Glomerular visceral epithelial cell (primary cell): ENCODE data around the gene TMEM231.
"Not testable (repeated sequence)": the region's sequence is repeated elsewhere in the genome, so short reads cannot be mapped to it uniquely, and the experiment has no call there.

Source experiments
- DNase-seq: peaks from one replicate; pipeline ENCODE4 v3.0.0-alpha.2; 2016; ENCODE audit errors: extremely low spot score

TMEM231 gene

DNA sequence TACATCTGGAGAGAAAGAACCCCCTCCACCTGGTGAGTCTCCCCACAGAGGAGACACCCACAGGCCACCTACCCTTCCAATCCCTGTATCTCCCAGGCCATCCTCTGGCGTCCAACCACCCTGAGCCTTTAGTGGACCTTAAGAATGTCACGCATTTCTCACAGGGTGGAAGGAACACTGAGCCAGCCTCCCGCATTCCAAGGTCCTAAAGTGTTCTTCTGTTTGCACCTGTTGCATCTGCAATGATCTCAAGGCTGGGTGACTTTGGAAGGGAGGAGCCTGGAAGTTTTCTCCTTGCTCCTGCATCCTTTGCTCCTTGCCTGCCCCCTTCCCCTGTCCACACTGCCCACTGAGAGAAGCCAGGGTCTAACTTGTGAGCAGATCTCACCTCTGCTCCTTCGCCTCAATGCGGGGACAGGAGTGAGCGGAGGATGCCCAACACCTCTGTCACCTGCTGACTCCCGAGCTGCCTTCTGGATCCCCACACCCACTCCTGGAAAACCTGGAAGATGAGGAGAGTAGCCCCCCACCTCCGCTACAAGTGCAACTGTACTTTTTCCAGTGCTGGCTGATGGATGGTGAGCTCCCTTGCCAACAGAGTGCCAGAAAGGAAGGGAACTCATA is 23.8 kb downstream of the TMEM231 start:
- DNase-seq: no peak

DNA sequence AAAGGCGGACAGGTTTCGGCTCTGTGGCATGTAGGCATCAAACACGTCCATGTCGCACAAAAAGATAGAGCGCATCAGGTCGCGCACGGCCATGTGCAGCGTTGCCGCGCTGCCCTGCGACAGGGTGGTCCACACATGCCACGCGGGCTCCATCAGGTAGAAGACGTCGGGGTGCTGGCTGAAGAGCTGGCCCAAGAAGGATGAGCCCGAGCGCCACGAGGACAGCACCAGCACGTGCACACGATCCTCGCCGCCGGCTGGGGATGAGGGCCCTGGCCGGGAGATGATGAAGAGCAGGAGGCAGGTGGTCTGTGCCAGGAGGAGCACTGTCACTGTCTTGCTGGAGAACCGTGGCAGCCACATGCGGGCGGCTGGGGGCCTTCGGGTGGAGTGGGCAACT is 26.1 kb downstream of the TMEM231 start:
- DNase-seq: no peak

DNA sequence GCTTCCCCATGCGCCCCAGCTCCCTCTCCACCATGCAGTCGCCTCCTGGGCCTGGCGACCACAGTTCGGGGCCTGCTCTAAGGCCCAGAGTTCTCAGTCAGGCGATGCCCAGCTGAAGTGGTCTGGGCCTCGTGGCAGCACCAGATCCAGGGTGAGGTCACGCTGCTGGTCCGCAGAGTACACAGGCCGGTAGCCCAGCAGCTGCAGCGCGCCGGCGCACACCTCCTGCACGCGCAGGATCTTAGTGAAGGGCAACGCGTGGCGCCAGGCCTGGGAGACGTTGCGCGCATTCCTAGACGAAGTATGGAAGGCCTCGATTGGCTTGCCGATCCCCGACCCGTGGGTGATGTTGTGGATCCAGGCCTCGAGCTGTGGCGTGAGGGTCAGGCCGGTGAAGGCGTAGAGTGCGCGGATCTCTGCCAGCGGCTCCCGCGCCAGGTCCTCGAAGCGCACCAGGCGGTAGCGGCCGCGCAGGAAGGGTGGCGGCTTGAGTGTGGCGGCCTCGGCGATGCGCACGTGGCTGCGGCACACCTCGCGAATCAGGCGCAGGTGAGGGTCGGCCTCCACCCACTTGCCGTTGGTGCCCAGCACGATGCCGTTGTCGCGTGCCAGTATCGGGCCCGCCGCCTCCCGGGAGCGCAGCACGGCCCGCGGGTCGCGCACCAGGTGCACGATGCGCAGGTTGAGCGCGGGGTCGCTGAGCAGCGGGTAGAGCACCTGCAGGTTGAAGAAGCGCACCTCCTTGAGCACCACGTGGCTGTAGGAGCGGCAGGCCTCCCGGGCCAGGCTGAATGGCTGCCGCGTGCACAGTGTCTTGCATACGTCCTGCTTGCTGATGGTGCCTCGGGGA is 26.8 kb downstream of the TMEM231 start:
- DNase-seq: no peak

DNA sequence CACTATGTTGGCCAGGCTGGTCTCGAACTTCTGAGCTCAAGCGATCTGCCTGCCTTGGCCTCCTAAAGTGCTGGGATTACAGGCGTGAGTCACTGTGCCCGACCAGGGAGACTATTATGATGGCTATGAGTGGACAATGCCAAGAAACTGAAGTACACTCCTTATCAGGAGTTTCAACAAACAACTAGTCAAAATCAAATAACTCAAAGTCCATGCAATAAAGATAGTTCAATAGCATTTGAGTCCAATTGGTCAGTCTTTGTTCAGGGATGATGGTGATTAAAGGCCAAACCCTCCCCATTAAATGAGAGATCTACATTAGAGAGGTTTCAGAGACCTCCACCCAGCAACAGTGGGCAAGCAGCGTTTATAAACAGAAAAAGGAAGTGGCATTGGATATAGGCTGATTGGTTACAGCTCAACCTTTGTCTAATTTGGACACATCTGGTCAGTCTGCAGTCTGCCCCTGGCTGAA is 28.2 kb downstream of the TMEM231 start:
- DNase-seq: no peak

DNA sequence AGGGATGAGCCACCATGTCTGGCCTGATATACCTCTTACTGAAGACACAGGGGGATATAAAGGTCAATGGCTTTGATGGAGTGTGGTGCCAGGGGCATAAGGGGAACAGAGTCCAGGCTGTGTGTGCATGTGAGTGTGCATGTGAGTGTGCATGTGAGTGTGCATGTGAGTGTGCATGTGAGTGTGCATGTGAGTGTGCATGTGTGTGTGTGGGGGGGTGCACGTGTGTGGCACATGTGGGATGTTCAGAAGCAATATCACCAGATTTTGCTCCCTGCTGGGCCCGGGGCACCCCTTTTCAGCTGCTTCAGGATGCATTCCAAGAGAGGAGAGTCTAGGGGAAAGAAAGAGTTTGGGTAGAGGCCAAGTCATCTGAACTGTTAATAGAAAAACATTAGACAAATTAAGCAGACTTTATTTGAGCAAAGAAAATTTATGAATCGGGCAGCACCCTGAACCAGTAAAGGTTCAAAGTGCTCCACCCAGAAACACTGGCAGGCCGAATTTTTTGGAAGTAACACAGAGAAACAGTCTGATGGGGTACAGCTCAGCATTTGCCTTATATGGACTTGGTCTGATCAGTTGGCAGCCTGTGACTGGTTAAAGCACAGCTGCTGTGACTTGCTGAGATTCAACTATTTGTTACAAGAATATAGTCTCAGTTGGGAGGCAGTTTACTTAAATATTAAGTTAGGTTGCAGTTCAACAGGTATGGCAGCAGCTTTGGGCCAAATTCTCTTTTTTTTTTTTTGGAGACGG is 29.8 kb downstream of the TMEM231 start:
- no peak for DNase-seq

DNA sequence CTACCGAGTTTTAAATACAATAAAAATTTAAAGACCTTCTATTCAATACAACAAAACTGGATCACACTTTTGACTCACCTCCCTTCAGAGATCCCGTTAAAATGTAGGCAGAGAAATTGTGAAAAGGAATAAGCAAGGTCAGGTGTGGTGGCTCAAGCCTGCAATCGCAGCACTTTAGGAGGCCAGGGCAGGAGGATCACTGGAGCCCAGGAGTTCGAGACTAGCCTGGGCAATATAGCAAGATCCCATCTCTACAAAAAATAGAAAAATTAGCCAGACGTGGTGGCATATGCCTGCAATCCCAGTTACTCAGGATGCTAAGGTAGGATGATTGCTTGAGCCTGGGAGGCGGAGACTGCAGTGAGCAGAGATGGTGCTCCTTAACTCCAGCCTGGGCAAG is 36.9 kb downstream of the TMEM231 start:
- DNase-seq: no peak

DNA sequence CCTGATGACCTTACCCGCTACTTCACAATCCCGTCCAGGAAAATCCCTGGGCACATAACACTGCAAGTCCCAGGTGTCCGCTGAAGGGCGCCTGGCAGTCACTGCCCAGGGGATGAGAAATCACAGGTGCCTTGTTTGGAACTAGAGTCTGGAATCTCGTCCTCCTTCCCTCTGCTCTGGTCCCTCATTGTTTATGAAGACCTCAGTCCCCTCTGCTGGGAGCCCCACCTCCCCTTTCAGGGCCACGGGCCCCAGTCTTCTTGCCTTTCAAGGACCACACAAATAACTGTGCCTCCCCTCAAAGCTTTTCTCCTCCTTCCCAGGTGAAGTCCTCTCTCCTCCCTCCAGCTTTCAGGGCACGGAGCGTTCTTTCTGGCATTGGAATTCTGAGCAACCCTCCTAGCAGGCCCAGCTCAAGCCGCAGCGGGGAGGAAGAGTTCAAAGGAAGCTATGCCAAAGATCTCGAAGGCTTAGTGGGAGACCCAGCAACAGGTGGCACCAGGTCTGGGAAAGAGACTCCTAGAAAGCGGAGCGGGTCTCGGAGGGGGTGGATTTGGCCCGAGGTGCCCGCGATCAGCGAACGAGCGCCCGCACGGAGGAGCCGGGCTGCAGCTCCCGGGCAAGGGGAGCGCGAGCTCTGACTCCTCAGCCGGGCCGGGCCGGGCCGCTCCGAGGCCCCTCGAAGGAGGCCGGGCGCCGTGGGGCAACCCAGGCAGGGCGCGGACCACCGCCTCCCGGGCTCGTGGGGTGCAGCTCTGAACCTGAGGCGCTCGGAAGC is 39.7 kb downstream of the TMEM231 start:
- peak; percentile 24 for DNase-seq

DNA sequence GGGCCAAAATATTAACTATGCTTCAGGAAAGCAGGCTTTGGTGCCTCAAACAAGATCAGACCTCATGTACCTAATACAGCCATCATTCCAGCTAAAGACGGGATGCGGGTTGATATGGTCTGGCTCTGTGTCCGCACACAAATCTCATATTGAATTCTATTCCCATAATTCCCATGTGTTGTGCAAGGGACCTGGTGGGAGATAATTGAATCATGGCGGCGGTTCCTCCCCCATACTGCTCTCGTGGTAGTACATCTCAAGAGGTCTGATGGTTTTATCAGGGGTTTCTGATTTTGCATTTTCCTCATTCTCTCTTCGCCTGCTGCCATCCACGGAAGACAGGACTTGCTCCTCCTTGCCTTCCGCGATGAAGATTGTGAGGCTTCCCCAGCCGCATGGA is 41.8 kb downstream of the TMEM231 start:
- no peak for DNase-seq

DNA sequence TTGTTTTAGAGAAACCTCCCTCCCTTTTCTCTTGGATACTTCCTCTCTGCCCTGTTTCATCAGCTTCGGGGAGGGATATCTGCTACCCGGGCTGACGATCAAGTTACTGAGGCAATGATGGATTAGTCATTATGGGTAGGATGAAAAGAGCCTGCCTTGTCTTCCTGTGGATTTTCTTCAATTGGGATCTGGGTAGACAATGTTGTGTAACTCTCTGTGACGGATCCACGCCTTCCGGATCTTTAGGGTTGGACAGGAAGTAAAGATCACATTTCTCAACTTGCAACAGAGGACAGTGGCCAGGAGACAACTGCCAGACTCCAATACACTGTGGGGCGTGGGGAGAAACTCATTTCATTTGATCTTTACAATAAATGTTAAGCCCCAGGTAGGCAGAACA is 49.5 kb downstream of the TMEM231 start:
- peak; percentile 26 for DNase-seq

DNA sequence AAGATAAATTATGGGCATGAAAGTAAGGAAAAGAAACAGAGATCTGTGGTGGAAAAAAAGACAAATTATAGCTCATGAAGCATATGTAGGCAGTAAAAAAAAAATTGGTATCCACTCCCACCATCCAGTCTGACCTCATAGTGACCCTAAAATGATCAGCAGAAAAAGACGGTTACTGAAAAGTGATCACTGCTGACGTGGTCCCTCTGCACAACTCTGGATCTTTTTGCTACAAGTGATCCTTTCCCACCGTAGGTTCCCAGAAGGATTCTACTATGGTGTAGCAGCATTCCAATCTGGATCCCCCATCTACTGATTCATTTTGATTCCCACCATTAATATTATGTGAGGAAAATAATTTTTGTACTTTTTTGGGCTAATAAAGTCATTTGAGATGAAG is 49.9 kb downstream of the TMEM231 start:
- DNase-seq: no peak

DNA sequence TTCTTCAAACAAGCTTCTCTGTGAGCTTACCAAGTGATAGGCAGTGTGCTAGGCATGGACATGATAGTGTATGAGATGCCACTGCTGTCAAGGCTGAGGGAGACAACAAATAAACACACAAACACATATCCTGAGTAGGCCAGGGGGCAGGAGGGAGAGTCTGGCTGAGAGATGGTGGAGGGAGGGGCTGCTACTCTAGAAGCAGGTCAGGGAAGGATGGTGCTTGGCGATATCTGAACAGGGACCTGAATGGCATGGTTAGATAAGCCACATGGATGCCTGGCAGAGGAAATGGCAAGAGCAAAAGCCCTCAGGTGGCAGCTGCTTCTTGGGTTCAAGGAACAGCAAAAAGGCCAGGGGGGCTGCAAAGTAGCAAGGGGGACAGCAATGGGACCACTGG is 52.3 kb downstream of the TMEM231 start:
- DNase-seq: no peak

DNA sequence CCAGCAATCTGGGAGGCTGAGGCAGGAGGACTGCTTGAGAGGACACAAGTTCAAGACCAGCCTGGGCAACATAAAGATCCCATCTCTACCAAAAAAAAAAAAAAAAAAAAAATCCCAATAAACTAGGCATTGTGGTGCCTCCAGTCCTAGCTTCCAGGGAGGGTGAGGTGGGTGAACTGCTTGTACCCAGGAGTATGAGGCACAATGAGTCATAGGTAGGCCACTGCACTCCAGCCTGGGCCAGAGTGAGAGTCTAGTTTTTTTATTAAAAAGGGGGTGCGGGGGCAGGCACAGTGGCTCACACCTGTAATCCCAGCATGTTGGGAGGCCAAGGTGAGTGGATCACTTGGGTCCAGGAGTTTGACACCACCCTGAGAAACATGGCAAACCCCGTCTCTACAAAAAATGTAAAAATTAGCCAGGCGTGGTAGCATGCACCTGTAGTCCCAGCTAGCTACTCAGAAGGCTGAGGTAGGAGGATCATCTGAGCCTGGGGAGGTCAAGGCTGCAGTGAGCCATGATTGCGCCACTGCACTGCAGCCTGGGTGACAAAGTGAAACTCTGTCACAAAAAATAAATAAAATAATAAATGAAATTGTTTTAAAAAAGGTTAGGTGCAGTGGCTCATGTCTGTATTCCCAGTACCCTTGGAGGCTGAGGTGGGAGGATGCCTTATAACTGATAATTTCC is 53.0 kb downstream of the TMEM231 start:
- no peak for DNase-seq

DNA sequence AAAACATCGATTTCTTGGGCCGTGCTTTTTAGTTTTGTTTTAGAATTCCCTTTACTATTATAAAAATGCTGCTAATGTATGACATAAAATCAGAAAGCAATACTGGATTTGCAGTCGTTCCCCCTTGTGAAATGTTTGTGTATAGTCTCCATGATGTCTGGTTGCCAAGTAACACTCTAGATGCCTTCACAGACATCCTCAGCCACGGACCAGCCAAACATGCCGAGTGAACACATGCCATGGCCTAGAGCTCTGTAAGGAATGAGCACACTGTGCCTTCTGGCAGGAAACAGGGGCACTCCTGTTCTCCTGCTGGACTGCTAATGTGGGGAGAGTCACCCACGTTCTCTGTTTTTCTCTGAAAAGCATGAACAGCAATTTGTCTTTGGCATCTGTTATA is 54.2 kb downstream of the TMEM231 start:
- DNase-seq: not testable (repeated sequence)

DNA sequence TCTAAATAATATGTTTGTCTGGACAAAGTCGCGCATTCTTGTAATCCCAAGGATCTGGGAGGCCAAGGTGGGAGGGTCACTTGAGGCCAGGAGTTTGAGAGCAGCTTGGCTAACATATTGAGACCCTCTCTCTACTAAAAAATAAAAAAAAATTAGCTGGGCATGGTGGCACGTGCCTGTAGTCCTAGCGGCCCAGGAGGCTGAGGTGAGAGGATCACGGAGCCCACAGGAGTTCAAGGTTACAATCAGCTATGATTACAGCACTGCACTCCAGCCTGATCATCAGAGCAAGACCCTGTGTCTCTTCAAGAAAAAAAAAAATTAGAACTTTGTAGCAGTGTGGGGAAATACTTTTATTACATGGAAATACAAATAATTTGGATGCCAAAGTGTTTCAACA is 54.7 kb downstream of the TMEM231 start:
- no peak for DNase-seq

DNA sequence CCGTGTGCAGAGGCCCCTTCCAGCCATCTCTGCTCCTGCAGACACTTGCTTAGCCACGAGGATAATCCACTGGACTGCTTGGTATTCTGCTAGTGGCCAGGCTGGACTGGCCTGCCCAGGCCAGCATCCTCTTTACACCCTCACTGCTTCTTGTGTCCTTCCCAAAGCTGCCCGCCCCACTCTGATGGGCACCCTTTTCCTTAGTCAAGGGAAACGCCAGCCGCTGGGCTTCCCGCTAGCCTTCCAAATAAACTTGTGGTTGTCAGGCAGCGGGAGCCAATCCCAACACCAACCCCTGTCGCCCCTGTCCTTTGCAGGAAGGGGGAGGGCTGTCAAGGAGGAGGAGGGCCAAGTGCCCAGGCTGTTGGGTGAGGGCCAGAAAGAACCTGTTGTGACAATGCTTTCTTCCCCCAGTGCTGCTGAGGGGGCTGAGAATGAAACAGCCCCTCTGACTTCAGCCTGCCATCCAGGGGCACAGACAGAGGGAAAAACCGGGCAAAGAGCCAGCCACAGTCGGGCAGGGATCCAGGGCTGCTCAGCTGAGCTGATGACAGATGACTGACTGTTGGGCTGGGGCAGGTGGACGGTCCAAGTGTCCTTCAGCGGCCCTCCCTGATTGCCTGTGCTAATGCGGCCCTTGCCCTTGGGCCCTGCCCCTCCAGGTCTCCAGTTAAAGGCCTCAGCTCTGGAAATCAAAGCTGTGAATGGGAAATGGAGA is 57.3 kb downstream of the TMEM231 start:
- peak; percentile 63 for DNase-seq

DNA sequence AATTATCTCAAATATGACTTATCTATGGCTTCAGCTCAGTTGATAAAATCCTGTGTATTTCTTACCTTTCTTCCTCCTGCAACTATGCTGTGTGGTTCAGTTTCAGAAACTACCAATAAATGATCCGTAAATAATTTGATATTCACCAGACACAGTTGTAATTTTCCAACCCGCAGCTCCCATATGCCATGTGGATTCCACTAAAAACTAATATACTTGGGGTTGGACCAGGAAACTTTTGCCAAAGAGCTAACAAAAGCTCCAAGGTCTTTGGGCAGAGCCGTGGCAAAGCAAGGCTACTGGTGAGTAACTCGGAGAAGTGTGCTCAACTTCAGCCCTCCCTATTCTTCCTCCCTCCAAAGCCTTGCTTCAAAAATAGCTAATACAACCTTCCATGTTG is 58.5 kb downstream of the TMEM231 start:
- no peak for DNase-seq

DNA sequence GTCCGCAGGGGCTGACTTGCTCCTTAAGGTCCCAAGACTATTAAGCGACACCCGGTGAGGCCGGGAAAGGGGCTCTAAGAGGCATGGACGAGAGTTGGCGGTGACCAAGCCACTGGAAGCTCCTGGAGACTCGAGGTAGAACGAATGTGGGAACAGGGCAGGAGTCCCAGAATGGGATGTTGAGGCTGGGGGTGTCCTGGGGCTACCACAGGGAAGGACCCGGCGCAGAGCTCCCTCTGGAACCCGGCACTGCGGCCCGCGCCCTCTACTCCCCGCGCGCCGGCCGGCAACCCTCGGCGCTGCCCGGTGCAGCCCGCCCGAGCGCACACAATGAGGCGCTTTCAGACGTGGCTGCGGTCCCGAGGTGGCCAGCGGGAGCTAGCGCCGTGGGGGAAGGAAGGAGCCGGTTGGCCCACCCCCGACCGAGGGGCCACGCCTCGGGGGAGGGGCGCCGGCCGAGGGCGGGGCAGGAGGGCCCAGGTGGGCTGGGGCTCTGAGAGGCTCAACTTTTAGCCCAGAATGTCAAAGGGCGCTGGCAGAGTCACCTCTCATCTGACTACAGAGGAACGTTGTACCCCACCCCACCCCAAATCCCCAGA is 60.9 kb downstream of the TMEM231 start, which contains the start of gene CHST6:
Gene CHST6 (minus strand): TSS at position 366 of the 599 bp plus-strand sequence. CDS start 15,613 bp downstream, outside the sequence.
- DNase-seq: no peak

DNA sequence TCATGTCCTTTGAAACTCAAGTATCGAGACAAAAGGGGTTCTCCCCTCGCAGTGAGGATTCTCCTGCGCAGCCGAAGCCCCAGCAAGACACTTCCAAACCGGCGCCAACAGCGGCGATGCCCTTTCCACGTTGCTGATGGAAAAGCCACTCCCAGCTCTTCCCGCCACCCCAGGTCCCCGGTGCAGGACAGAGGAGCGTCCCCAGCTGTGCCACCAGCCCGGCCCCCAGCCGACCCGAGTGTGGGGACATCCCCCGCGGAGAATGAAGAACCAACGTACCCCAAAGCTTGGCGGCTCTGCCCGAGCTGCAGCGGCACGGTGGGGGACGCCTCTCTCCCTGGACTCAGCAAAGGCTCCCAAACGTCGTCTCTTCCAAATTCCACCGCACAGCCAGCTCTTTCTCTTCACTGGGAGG is 61.4 kb downstream of the TMEM231 start:
- DNase-seq: no peak

DNA sequence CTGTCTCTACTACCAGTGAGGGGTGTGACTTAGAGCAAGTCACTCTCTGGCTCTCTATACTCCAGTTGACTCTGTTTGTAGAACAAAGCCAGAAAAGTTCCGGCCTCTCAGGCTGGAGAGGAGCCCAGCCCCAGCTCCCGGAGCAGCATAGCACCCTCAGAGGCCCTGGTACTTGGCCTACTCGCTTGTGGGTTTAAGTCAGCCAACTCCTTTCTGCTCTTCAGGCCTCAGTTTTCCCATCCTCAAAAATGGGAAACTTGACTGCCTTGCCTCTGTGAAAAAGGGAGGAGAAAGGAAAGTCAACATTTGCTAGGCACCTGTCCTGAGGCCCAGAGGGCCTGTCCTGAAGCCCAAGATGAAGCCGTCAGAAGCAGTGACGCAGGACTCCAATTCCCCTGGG is 61.9 kb downstream of the TMEM231 start:
- no peak for DNase-seq

DNA sequence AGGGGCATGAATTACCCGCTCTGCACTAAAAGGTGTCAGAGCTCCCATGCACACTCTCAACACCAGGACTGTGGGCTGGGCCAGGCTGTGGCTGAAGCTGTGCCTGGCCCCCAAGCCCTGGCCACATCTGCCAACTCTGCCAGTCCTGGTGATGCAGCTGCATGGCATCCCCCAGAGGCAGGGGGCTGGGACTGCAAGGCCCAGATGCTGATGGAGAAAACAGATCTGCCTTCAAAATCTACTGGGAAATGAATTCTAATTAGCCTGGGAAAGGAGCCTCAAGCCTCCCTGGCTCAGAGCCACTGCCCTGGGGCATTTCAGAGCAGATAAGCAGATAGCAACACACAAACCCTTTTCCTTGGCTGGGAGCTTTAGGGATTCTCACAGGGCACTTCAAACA is 64.2 kb downstream of the TMEM231 start:
- no peak for DNase-seq
